Left lung (tissue), 10 donors: ENCODE measurements around the gene DPF1. TPM values are rescaled to one million over a fixed set of nuclear protein-coding genes. Genes with fewer than 3 reads are reported as not detected.

Experiments used
- ATAC-seq: fragments of 200-7000 bp; cut with Tn5 transposase; one replicate; pipeline ENCODE4 v1.9.1; 2020; ENCODE audit warnings: moderate library complexity
- DNase-seq, 4 donors: peaks; one replicate each; pipeline ENCODE4 v3.0.0-alpha.2; 2013 to 2020
- H3K27ac ChIP-seq, 2 donors: fragments of 200-600 bp; sonication (generic) in 1 of 2; one replicate each; pipeline versions ENCODE4 v1.5.0 to v1.8.0; 2020 to 2021
- H3K27me3 ChIP-seq, 2 donors: fragments of 200-600 bp; sonication (generic) in 1 of 2; one replicate each; pipeline versions ENCODE4 v1.5.0 to v1.8.0; 2020 to 2021
- H3K36me3 ChIP-seq, 2 donors: fragments of 200-600 bp; sonication (generic) in 1 of 2; one replicate each; pipeline versions ENCODE4 v1.5.0 to v1.8.0; 2020 to 2021
- H3K4me1 ChIP-seq, 2 donors: fragments of 200-600 bp; one replicate each; pipeline ENCODE4 v1.8.0; 2021
- H3K4me3 ChIP-seq, 2 donors: fragments of 200-600 bp; sonication (generic) in 1 of 2; one replicate each; pipeline versions ENCODE4 v1.5.0 to v1.8.0; 2020 to 2021; ENCODE audit warnings: mild to moderate bottlenecking in 1 of 2
- H3K9me3 ChIP-seq, 2 donors: fragments of 200-600 bp; sonication (generic) in 1 of 2; one replicate each; pipeline versions ENCODE4 v1.5.0 to v1.8.0; 2020 to 2021
- intact Hi-C, 2 donors: fragments of 100-400 bp; cut with DNase I; formaldehyde crosslinking; loops; one replicate each; pipeline versions ENCODE4 v1.11.2 to v1.14.2; 2022
- polyA plus RNA-seq, 6 donors: library from polyadenylated mRNA; unstranded; fragments of 120-200 nt; gene quantifications; one replicate each; pipeline ENCODE4 v1.2.1, GENCODE V29; 2013; ENCODE audit not compliant: insufficient read length in 6 of 6
- total RNA-seq, 2 donors: library from RNA; stranded (reverse); fragmentation: NEBNext Ultra II Directional; extraction: Animal tissue kit (Norgen Biotek cat#: 25700); gene quantifications; one replicate each; pipeline ENCODE4 v1.2.1, GENCODE V29; 2021
- TF ChIP-seq, protein P1 (sequence below), 2 donors: fragments of 200-600 bp; sonication (generic) in 1 of 2; IDR thresholded peaks; one replicate each; pipeline versions ENCODE4 v1.5.0 to v1.8.0; 2021; ENCODE audit warnings: antibody characterized with exemption in 2 of 2
- donor health status: DM: no; HTN: yes; CAD: no.
- donor health status: DM: no; HTN: no; CAD: no.

Gene DPF1
- total and polyA plus RNA-seq, 8 donors: 0.39 to 4.3 (median 2.9) TPM

DNA sequence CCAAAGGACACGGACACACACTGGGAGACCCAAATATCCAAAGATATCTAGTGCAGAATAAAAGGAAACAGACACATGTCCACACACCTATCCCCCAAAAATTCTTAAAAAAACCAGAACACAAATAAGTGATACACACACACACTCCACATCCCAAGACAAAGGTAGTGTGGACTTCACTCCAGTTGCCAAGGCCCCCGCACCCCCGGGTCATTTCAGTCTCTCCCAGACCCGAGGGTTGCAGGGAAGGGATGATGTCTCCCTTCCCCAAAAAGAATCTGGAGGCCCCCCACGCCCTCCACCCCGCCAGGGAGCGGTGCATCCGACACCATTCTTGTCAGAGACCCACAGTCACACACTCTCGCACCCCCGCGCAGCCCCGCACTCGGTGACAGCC, 407 bp downstream of the DPF1 start:
- H3K27ac ChIP-seq: no peak overlapping the region
- H3K36me3 ChIP-seq: no peaks in the 10 kb centered on the region
- peaks cover 38 to 96% of the 10 kb centered on the region in 2 donors for H3K27me3 ChIP-seq
- no peak for DNase-seq
- TF ChIP-seq, protein P1, sequence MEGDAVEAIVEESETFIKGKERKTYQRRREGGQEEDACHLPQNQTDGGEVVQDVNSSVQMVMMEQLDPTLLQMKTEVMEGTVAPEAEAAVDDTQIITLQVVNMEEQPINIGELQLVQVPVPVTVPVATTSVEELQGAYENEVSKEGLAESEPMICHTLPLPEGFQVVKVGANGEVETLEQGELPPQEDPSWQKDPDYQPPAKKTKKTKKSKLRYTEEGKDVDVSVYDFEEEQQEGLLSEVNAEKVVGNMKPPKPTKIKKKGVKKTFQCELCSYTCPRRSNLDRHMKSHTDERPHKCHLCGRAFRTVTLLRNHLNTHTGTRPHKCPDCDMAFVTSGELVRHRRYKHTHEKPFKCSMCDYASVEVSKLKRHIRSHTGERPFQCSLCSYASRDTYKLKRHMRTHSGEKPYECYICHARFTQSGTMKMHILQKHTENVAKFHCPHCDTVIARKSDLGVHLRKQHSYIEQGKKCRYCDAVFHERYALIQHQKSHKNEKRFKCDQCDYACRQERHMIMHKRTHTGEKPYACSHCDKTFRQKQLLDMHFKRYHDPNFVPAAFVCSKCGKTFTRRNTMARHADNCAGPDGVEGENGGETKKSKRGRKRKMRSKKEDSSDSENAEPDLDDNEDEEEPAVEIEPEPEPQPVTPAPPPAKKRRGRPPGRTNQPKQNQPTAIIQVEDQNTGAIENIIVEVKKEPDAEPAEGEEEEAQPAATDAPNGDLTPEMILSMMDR (IDR thresholded peaks at IDR 0.05): no peak
- intact Hi-C loops: loop anchor here in 1 of 2 donors (10.0 kb wide), 1 partner anchor 319 kb away; the partner anchor contains the start of genes SIPA1L3 and WDR87
- peak overlapping the region; percentile 22 to 32 for H3K4me3 ChIP-seq
- no peak for ATAC-seq
- peaks cover 3 to 11% of the 10 kb centered on the region in 2 donors for H3K4me1 ChIP-seq
- no peaks in the 10 kb centered on the region for H3K9me3 ChIP-seq

DNA sequence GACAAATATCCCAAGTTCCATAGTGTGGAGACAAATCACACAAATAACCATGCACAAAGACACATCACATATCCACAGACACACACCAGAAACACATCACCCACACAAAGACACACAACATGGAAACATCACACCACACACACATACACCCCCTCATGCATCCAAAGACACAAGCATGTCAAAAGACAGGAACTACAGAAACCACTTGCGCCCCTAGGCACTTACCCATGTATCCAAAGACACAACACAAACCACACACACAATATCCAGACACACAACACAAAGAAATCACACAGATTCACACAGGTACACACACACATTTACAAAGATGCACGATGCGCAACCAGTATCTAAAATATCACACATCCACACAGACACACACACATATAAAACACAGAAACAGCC, 901 bp downstream of the DPF1 start:
- ATAC-seq (no peak), DNase-seq (no peak)
- Histone ChIP-seq H3K27me3 (peaks cover 34 to 96% of the 10 kb centered on the region in 2 donors), H3K36me3 (no peaks in the 10 kb centered on the region), H3K4me3 (no peak overlapping the region), H3K27ac (no peak overlapping the region), H3K9me3 (no peaks in the 10 kb centered on the region), H3K4me1 (peaks cover 3 to 10% of the 10 kb centered on the region in 2 donors)
- TF ChIP-seq, protein P1 (IDR thresholded peaks at IDR 0.05): no peak
- intact Hi-C loops: loop anchor here in 1 of 2 donors (10.0 kb wide), 1 partner anchor 318 kb away; the partner anchor contains the start of genes SIPA1L3 and WDR87

DNA sequence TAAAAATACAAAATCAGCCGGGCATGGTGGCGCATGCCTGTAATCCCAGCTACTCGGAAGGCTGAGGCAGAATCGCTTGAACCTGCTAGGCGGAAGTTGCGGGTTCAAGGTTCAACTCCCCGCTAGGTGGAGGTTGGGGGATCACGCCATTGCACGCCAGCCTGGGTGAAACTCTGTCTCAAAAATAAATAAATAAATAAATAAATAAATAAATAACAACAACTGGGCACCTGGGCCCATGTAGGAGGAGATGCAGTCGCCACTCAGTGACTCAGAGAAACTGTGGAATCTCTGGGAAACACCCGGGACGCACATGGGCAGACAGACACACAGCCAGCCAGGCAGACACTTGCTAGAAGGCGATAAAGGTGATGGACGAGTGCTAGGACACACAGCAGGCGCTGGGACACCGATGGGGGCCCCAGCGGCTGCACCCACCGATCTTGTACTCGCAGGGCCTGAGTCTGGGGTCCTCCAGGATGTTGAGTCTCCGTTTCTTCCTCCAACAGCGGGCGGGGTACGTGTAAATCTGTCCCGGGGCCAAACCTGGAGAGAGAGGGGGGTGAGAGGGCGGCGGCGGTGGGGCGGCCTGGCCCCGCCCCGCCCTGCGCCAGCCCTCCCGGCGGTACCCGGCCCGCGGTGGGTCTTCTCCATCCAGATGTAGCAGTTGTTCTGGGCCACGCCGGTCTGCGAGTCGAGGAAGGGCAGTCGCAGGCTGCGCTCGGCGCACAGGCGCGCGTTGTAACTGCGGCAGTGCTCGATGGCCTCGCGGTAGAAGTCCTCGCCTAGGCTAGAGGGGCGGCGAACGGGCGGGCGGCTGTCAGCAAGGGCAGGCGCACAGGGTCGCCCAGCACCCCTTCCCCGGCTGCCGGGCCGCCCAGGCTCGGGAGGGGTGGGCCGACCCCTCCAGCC, 1.8 kb downstream of the DPF1 start:
- no peak overlapping the region for H3K27ac ChIP-seq
- ATAC-seq (no peak), DNase-seq (no peak)
- H3K9me3 ChIP-seq: no peaks in the 10 kb centered on the region
- H3K4me1 ChIP-seq: peaks cover 3 to 10% of the 10 kb centered on the region in 2 donors
- TF ChIP-seq, protein P1 (IDR thresholded peaks at IDR 0.05): no peak
- H3K36me3 ChIP-seq: no peaks in the 10 kb centered on the region
- H3K27me3 ChIP-seq: peaks cover 24 to 96% of the 10 kb centered on the region in 2 donors
- H3K4me3 ChIP-seq: no peak overlapping the region
- intact Hi-C loops: loop anchor here in 1 of 2 donors (10.0 kb wide), 1 partner anchor 317 kb away; the partner anchor contains the start of genes SIPA1L3 and WDR87

DNA sequence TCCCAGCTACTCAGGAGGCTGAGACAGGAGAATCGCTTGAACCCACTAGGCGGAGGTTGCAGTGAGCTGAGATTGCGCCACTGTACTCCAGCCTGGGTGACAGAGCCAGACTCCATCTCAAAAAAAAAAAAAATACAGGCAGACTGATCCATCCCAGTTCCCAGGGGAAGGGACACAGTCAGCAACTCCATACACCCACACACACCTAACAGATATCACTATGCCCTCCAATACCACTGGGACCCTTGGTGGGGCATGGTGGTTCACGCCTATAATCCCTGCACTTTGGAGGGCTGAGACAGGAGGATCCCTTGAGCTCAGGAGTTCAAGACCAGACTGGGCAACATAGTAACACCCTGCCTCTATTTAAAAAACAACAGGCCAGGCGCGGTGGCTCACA, 2.6 kb downstream of the DPF1 start:
- DNase-seq: no peak
- no peak overlapping the region for H3K4me3 ChIP-seq
- peaks cover 21 to 96% of the 10 kb centered on the region in 2 donors for H3K27me3 ChIP-seq
- H3K27ac ChIP-seq: no peak overlapping the region
- intact Hi-C loops: loop anchor here in 1 of 2 donors (10.0 kb wide), 1 partner anchor 317 kb away; the partner anchor contains the start of genes SIPA1L3 and WDR87
- TF ChIP-seq, protein P1 (IDR thresholded peaks at IDR 0.05): no peak
- peaks cover 3 to 10% of the 10 kb centered on the region in 2 donors for H3K4me1 ChIP-seq
- no peak for ATAC-seq
- H3K36me3 ChIP-seq: no peaks in the 10 kb centered on the region
- no peaks in the 10 kb centered on the region for H3K9me3 ChIP-seq

DNA sequence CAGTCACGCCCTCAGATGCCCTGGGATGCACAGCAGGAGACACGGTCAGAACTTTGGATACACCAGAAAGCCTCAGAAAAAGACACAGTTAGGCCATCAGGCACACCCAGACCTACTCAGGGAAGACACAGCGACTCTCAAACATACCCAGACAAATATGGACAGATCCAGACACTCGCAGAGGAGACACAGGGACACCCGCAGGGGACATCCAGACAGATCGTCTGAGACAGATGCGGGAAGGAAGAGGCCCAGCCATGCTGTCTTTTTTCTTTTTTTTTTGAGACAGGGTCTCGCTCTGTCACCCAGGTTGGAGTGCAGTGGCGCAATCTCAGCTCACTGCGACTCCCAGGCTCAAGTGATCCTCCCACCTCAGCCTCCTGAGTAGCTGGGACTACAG, 4.8 kb downstream of the DPF1 start:
- Histone ChIP-seq H3K4me1 (peaks cover 3 to 8% of the 10 kb centered on the region in 2 donors), H3K9me3 (no peaks in the 10 kb centered on the region), H3K36me3 (no peaks in the 10 kb centered on the region), H3K27me3 (peaks cover 21 to 97% of the 10 kb centered on the region in 2 donors), H3K4me3 (no peak overlapping the region), H3K27ac (no peak overlapping the region)
- intact Hi-C loops: no loop called here
- DNase-seq: no peak
- TF ChIP-seq, protein P1 (IDR thresholded peaks at IDR 0.05): no peak
- ATAC-seq: no peak
